ENCODE data around the gene LCAT. TPM values are rescaled to one million over a fixed set of nuclear protein-coding genes. Genes with fewer than 3 reads are reported as not detected.

The LCAT gene
- polyA plus RNA-seq, 1 donor (not counting 4 experiments of a cell fraction or from before 2014, with no cell fraction given): 6.5 TPM

DNA sequence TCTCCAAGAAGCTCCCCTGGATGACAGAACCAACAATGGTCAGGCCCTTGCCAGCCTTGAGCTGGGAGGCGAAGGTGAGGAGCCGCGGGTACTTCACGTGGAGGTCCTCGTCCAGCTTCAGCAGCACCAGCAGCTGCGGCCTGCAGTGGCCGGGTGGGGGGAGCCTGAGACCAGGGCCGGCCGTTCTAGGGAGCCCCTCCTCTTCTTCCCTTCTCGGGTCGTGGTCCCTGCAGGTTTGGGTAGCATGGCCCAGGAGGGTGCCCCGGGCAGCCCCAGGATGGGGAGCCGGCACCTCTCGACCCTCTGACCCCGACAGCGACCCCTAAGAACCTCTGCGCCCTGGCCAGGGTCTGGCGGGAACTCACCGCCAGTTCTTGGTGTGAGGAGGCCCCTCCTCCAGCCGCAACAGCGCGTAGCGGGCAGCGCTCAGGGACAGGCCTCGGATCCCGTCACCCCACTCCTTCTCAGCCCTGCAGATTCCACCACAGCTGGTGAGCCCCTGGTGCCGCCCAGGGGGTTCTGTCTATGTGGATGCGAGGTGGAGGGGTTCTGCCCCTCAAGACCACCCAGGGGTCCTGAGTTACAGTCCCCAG lies 3.1 kb upstream of the LCAT start:
- no peak overlapping the region for H3K4me2 ChIP-seq (ENCODE audit: control insufficient read depth, extremely low read depth, insufficient read depth, low read depth, low read length)
- H3K9me1 ChIP-seq (ENCODE audit: control insufficient read depth, extremely low read depth, insufficient read depth, low read length): peaks cover 2% of the 10 kb centered on the region
- no peak for FAIRE-seq
- H3K27ac ChIP-seq (ENCODE audit: control insufficient read depth, insufficient read depth, low read length): no peak overlapping the region
- no peaks in the 10 kb centered on the region for H3K27me3 ChIP-seq (ENCODE audit: control insufficient read depth, extremely low read depth, insufficient read depth, low read length)
- H3K79me2 ChIP-seq (ENCODE audit: control insufficient read depth, insufficient read depth, low read length): peaks cover 10% of the 10 kb centered on the region
- H3K9me3 ChIP-seq (ENCODE audit: control insufficient read depth, low read depth, low read length): no peaks in the 10 kb centered on the region
- dilution Hi-C loops (cut with MboI; ENCODE audit: extremely low pct_ligation_motif_present, low sequenced_read_pairs): no loop called here
- H3K4me3 ChIP-seq (ENCODE audit: control insufficient read depth in 2 of 3, extremely low read depth in 1 of 3, insufficient read depth in 2 of 3, low read depth in 1 of 3, low read length in 3 of 3): no peak overlapping the region
- no peaks in the 10 kb centered on the region for H3K4me1 ChIP-seq (ENCODE audit: control insufficient read depth, extremely low read depth, insufficient read depth, low read length)
- H2AFZ ChIP-seq (ENCODE audit: control insufficient read depth, low read length): no peak overlapping the region
- no peak overlapping the region for H3K9ac ChIP-seq (ENCODE audit: control insufficient read depth, extremely low read depth, insufficient read depth, low read length)
- no peak for TF ChIP-seq EZH2 (IDR thresholded peaks at IDR 0.05; ENCODE audit: low read length)
- H4K20me1 ChIP-seq (ENCODE audit: control insufficient read depth, extremely low read depth, insufficient read depth, low read length): peaks cover 12% of the 10 kb centered on the region
- peaks cover 83 to 84% of the 10 kb centered on the region in 2 experiments for H3K36me3 ChIP-seq (ENCODE audit: control insufficient read depth in 2 of 2, extremely low read depth in 1 of 2, insufficient read depth in 2 of 2, low read length in 2 of 2)
- DNase-seq (ENCODE audit: low read depth, low spot score): no peak

DNA sequence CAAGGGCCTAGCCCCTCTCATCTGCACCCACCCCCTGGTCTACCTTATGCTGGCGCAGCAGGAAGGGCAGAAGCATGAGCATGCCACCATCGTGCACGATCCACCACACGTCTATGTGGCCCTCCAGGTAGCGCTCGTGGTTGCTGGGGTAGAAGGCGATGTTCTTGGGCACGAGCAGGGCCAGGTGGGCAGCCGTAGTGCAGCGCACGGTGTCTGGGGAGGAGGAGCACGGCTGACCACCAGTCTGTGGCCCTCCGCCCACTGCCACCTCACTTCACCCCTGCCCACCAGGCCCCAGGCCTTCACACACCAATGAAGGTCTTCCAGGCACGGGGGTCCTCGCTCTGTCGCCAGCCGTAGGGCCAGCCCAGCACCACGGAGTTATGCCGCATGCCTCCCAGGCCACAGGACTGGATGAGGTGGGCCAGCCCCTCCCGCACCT lies 2.2 kb upstream of the LCAT start:
- Histone ChIP-seq H3K9me1 (ENCODE audit: control insufficient read depth, extremely low read depth, insufficient read depth, low read length) (peaks cover 5% of the 10 kb centered on the region), H3K79me2 (ENCODE audit: control insufficient read depth, insufficient read depth, low read length) (peaks cover 5% of the 10 kb centered on the region), H4K20me1 (ENCODE audit: control insufficient read depth, extremely low read depth, insufficient read depth, low read length) (peaks cover 9% of the 10 kb centered on the region), H3K9ac (ENCODE audit: control insufficient read depth, extremely low read depth, insufficient read depth, low read length) (no peak overlapping the region), H3K4me1 (ENCODE audit: control insufficient read depth, extremely low read depth, insufficient read depth, low read length) (no peaks in the 10 kb centered on the region), H3K4me2 (ENCODE audit: control insufficient read depth, extremely low read depth, insufficient read depth, low read depth, low read length) (no peak overlapping the region), H3K4me3 (ENCODE audit: control insufficient read depth in 2 of 3, extremely low read depth in 1 of 3, insufficient read depth in 2 of 3, low read depth in 1 of 3, low read length in 3 of 3) (no peak overlapping the region), H3K27me3 (ENCODE audit: control insufficient read depth, extremely low read depth, insufficient read depth, low read length) (no peaks in the 10 kb centered on the region), H2AFZ (ENCODE audit: control insufficient read depth, low read length) (no peak overlapping the region), H3K9me3 (ENCODE audit: control insufficient read depth, low read depth, low read length) (no peaks in the 10 kb centered on the region), H3K36me3 (ENCODE audit: control insufficient read depth in 2 of 2, extremely low read depth in 1 of 2, insufficient read depth in 2 of 2, low read length in 2 of 2) (peaks cover 79 to 81% of the 10 kb centered on the region in 2 experiments), H3K27ac (ENCODE audit: control insufficient read depth, insufficient read depth, low read length) (no peak overlapping the region)
- TF ChIP-seq EZH2 (IDR thresholded peaks at IDR 0.05; ENCODE audit: low read length): no peak
- TF ChIP-seq, protein P1, sequence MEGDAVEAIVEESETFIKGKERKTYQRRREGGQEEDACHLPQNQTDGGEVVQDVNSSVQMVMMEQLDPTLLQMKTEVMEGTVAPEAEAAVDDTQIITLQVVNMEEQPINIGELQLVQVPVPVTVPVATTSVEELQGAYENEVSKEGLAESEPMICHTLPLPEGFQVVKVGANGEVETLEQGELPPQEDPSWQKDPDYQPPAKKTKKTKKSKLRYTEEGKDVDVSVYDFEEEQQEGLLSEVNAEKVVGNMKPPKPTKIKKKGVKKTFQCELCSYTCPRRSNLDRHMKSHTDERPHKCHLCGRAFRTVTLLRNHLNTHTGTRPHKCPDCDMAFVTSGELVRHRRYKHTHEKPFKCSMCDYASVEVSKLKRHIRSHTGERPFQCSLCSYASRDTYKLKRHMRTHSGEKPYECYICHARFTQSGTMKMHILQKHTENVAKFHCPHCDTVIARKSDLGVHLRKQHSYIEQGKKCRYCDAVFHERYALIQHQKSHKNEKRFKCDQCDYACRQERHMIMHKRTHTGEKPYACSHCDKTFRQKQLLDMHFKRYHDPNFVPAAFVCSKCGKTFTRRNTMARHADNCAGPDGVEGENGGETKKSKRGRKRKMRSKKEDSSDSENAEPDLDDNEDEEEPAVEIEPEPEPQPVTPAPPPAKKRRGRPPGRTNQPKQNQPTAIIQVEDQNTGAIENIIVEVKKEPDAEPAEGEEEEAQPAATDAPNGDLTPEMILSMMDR (optimal IDR thresholded peaks at IDR 0.05 in 1 of 3, IDR thresholded peaks at IDR 0.05 in 1 of 3, conservative IDR thresholded peaks at IDR 0.05 in 1 of 3; ENCODE audit: extremely low read depth in 1 of 3, insufficient read depth in 2 of 3, low read length in 3 of 3): no peak
- dilution Hi-C loops (cut with MboI; ENCODE audit: extremely low pct_ligation_motif_present, low sequenced_read_pairs): no loop called here
- FAIRE-seq: no peak
- no peak for DNase-seq (ENCODE audit: low read depth, low spot score)
